GM12873 (cell line): ENCODE measurements around the gene CCL20.
A peak's percentile ranks its signal among the peaks of the same experiment; 100 is the strongest.

Experiments used
- TF ChIP-seq, protein P1 (sequence below): IDR thresholded peaks from 2 replicates; pipeline ENCODE4 v1.5.1; 2012; ENCODE audit warnings: low read depth, mild to moderate bottlenecking, moderate library complexity, low read length, control low read depth; ENCODE audit not compliant: insufficient read depth; ENCODE audit errors: missing control alignments

The CCL20 gene, protein sequence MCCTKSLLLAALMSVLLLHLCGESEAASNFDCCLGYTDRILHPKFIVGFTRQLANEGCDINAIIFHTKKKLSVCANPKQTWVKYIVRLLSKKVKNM

DNA sequence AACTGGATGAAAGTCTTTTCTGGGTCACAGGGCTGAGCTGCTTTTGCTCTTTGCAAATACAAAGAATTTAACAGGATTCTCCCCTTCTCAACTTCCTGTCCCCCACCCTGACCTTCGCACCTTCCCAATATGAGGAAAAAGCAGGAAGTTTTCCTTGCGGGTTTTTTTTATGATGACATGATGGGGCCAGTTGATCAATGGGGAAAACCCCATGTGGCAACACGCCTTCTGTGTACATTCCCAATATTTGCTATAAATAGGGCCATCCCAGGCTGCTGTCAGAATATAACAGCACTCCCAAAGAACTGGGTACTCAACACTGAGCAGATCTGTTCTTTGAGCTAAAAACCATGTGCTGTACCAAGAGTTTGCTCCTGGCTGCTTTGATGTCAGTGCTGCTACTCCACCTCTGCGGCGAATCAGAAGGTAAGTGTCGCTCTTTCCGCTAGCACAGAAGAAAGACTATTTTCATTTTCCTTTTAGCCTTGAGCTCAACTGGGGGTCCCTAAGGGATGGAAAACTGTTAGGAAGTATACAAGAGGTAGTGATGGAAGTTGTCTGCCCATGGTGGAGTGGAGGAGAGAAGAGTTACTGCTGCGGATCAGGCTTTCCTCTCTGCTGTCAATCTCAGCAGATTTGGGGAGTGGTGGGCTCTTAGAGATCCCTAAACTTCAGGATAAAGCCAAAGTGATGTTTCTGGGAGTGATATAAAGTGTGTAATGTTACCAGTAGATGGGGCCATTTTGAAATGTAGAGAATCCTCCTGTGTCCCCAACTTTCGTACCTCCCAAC is at the start of gene CCL20:
Gene CCL20, plus strand, starts transcription at position 281 of the 792 bp plus-strand sequence. Its CDS starts 70 bp downstream, at position 351.
- TF ChIP-seq, protein P1, sequence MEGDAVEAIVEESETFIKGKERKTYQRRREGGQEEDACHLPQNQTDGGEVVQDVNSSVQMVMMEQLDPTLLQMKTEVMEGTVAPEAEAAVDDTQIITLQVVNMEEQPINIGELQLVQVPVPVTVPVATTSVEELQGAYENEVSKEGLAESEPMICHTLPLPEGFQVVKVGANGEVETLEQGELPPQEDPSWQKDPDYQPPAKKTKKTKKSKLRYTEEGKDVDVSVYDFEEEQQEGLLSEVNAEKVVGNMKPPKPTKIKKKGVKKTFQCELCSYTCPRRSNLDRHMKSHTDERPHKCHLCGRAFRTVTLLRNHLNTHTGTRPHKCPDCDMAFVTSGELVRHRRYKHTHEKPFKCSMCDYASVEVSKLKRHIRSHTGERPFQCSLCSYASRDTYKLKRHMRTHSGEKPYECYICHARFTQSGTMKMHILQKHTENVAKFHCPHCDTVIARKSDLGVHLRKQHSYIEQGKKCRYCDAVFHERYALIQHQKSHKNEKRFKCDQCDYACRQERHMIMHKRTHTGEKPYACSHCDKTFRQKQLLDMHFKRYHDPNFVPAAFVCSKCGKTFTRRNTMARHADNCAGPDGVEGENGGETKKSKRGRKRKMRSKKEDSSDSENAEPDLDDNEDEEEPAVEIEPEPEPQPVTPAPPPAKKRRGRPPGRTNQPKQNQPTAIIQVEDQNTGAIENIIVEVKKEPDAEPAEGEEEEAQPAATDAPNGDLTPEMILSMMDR: no peak

DNA sequence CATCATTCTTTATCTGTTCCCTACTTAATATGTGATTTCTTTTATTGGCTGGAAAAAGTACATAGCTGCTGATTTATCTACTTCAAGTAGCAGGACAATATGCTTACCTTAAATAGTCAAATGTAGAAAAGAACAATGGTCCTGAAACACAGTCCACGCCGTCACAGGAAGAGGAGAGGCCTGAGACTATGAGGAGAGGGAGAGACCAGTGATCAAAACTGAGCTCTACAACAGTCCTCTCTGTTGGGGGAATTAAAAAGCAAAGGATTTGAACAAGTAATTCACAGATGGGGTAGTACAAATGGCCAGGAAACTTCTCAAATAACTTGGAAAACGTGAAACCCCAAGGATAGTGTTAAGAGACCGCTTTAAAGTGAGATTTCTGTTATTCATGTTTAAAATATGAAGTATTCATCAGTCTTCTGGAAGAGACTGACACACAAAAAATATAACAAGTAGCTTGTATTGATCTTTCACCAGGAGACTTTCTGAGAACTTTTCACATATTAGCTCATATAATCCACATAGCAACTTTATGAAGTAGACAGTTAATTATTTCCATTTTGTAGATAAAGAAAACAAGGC is 47.8 kb upstream of the CCL20 start:
- TF ChIP-seq, protein P1: no peak

DNA sequence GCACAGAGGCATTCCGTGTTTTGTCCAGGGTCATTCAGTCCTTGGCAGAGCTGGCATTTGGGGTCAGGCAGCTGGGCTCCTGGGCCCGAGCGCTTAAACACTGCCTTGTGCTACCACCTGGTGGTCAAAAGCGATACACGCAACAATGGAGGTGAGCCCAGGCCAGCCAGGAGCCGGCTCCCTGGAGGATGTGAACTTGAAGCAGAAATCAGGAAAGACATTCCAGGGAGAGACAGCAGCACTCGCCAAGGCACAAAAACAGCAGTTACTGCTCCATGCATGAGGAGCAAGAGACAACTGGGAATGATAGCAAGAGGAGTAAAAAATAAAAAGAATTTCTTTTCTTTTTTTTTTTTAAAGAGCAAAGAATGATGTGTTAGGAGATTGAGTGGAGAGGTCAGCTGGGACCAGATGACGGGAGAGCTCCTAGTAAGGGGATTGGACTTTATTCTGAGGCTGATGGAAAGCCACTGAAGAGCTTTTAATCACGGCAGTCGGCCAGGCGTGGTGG is 47.2 kb upstream of the CCL20 start:
- TF ChIP-seq, protein P1: peak; percentile 82

DNA sequence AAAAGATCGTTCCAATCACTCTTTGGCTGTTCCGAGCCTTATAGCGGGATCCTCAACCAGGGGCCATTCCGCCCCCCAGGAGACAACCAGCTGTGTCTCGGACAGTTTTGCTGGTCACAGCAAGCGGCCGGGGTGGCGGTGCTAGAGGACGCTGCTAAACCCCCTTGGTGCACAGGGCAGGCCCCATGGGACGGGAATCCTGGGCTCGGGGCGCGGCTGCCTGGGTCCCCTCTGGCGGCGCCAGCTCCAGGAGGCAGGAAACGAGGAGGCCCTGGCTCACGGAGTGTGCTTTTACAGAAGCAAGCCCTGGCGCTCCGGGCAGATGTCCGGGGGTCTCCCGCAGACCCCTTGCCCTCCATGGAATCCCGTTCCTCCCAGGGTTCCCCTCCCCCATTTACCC is 45.8 kb upstream of the CCL20 start:
- TF ChIP-seq, protein P1: no peak

DNA sequence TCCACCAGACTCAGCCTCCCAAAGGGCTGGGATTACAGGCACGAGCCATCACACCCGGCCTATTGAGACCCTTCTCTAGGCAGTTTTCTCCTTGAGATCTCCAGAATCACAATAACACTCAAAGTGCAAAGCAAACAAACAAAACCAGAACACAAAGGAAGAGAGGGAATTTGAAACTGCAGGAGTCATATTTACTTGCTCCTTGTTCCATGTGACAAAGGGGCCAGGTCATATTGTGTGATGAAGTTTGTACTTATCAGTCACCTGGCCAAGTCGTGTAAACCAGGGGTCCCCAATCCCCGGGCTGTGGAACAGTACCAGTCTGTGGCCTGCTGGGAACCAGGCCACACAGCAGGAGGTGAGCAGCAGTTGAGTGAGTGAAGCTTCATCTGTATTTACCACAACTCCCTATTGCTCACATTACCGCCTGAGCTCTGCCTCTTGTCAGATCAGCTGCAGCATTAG is 41.4 kb upstream of the CCL20 start:
- TF ChIP-seq, protein P1: no peak

DNA sequence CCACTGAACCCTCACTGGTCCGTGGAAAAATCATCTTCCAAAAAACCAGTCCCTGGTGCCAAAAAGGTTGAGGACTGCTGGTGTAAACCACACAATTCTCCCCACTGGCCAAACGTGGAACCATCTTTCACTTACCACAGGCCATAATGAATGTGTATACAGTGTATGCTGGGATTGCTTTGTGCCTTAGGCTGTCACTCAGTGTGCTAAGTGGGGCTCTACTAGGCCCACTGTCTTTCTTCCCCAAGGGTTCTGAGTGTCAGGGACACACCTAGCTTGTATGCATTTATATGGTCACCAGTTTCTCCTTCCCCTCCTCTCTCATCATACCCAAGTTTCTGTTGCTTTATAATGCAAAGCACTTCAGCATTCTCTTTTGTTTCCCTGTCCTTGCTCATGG is 40.7 kb upstream of the CCL20 start:
- TF ChIP-seq, protein P1: no peak

DNA sequence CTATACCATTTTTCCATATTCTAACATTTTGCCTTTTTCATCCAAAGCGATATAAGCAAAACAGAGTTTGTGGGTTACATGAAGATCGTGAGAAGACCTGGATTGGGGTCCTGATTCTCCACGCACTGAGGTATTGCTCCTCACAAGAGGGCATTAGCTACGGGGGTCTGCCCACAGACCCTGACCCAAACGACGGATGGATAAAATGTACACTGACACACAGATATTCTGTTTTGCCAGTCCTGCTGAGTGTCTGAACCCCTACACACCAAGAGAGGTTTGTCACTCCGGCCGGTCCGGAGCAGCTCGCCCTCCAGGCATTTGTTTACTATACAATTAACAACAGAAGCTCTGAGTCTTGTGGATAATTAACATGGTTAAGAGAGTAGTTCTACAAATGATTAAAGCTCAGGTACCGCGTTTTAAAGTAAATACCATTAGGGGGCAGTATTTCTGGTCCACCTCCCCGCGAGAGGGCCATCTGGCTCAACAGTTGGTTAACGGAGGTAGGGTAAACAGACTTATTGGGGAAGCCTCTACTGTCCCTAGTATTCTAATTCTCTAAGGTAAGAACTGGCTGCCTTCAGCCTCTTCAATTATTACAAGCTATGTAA is 39.5 kb upstream of the CCL20 start:
- TF ChIP-seq, protein P1: peak; percentile 53
